Left ventricle myocardium superior (tissue), 1 donor: ENCODE data around the gene KCNQ1. TPM values are rescaled to one million over a fixed set of nuclear protein-coding genes. Genes with fewer than 3 reads are reported as not detected.

ENCODE experiments used
- ATAC-seq: fragments of 200-7000 bp; cut with Tn5 transposase; one replicate; pipeline ENCODE4 v1.9.1; 2020; ENCODE audit warnings: mild to moderate bottlenecking, moderate library complexity
- DNase-seq: peaks from one replicate; pipeline ENCODE4 v3.0.0-alpha.2; 2020
- intact Hi-C: fragments of 100-400 bp; cut with micrococcal nuclease; formaldehyde crosslinking; loops from one replicate; pipeline ENCODE4 v1.11.0; 2022
- total RNA-seq: library from RNA; stranded (reverse); fragmentation: NEBNext Ultra II Directional; extraction: Animal tissue kit (Norgen Biotek cat#: 25700); gene quantifications from one replicate; pipeline ENCODE4 v1.2.1, GENCODE V29; 2021
- donor health status: DM: no; HTN: yes; CAD: no; lungs with severe emphysema.

The KCNQ1 gene
- total RNA-seq, 1 donor from 2014 or later: 49.7 TPM

DNA sequence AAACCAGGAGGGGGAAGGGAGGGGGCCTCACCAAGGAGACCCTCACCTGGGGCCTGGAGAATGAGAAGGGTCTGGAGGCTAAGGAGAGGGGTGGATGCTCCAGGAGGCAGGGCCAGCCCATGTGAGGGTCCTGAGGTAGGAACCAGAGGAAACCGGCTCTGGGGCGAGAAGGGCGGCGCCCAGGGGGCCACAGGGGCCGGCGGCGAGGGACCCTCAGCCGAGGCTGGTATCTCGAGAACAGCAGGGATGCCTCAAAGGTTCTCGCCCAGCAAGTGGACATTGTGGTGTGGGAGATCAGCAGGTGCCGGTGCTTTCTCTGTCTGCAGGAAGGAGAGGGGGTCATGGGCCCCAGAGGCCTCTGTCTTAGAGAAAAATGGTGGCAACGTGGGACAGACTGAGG lies 392.8 kb downstream of the KCNQ1 start:
- no peak for DNase-seq
- intact Hi-C loops: no loop called here
- ATAC-seq: no peak

DNA sequence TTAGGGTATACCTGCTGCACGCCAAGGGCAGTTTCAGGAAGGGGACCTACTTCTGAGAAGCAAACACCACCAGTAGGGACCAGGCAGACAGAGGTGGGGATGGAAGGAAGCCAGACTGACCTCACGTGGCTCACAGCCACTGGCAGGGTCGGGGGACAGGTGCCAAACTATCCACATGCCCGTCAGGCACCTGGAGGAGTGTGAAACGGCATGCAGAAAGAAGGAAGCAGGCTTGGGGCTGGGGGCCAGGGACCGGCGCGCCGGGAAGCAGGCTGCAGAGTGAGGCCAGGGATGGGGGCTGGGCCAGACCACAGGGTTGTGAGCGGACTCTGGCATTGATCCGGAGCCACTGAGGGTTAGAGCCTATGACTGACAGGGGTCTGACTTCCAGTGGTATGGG lies 393.3 kb downstream of the KCNQ1 start:
- ATAC-seq (no peak), DNase-seq (no peak)
- intact Hi-C loops: no loop called here

DNA sequence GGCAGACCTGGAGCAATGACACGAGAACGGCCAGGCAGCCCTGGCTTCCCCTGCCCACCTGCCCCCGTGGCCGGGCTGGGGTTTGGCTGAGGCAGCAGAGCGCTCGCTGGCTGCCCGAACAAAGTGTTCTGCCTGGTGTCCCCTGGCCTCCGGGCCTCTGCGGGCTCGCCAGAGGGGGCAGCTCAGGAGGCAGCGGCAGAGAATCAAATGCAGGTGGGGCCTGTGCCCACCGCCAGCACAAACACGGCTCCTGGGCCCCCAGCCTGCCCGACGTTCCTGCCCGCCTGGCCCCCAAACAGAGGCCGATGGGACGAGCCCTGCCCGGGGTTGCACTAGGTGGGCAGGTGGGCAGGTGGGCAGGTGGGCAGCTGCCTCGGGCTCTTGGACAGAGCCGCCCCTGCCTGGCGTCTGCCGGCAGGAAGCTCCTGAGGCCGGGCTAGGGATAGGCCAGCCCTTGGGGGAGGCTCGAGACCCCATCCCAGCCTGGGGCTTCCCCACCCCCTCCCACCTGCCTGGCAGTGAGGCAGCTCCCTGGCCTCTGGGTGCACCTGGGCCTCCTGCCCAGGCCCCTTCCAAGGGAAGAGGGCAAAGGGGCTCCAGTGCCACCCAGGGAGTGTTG lies 394.0 kb downstream of the KCNQ1 start:
- intact Hi-C loops: no loop called here
- ATAC-seq: no peak
- DNase-seq: no peak

DNA sequence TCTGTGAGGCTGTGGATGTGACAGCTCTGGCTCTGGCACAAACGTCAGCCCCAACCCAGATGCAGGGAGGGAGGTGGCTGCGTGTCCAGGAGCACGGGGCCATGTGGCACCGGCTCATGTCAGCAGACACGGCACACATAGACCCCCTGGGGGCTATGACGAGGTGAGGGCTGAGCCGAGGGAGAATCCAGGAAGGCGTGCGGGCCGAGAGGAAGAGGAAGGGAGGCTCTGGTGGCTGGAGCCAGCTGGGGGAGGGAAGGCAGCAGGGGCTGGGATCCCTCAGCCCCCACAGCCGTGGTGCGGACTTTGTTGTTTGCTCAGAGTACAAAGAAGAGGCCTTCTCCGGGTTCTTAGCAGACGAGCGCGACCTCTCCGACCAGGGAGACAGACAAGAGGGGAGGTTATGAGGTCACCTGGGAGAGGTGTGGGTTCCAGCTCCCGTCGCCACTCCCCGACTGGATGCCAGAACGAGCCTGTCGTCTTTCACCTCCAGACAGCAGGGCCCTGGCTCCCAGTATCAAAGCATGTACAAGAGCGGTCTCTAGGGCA lies 394.7 kb downstream of the KCNQ1 start:
- peak; percentile 25 for ATAC-seq
- intact Hi-C loops: no loop called here

DNA sequence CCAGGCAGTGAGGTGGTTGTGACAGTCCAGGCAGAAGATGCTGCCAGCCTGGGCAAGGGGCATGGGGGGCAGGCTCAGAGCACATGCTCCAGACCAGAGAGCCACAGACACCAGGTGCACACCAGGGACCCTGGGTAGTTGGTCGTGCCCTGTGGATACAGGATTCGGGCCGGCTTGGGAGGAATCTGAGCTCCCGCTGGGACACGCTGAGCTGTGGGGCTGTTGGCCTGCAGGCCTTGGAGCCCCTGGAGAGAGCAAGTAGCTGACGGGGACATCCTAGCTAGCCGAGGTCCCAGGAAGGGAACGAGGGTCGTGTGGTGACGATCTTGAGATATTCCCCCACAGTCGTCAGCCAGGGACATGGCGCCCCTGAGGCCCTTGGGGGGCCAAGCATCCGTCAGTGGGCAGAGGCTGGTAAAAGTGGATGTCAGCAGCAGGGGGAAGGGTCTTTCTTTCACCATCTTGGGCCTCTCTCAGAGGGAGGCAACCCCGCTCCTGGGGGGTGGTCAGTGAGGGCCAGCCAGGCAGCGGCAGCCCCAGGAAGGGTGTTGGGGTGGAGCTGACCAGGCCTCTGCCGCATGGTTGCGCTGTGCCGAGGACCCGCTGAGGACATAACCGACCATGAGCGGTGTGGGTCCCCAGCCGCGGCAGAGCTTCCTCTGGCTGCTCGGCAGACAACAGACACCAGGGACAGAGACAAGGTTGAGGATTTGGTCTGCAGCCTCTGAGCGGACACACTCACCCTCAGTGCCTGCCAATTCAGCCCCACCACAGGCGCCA lies 396.8 kb downstream of the KCNQ1 start:
- intact Hi-C loops: no loop called here

More for the DNA sequence above, 394.7 kb downstream of the KCNQ1 start:
- DNase-seq: no peak

DNA sequence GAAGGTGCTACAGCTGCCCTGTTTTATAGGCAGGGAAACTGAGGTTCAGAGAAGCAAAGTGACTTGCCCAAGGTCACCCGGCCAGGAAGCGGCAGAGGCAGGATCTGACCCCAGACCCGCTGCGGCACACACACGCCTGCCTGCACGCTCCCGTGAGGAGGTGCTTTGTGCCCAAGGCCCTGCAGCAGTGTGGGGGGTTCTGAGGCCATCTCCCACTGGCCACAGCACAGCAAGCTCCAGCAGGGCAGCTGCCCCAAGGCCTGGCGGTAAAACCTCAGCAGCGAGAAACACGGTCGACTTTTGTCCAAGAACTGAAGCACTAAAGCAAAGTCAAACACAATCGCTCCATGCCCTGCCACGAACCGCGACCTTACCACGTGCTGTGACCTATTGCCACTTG lies 398.1 kb downstream of the KCNQ1 start:
- DNase-seq: no peak
- intact Hi-C loops: no loop called here
- ATAC-seq: no peak

More for the DNA sequence above, 396.8 kb downstream of the KCNQ1 start:
- no peak for DNase-seq
- ATAC-seq: no peak

DNA sequence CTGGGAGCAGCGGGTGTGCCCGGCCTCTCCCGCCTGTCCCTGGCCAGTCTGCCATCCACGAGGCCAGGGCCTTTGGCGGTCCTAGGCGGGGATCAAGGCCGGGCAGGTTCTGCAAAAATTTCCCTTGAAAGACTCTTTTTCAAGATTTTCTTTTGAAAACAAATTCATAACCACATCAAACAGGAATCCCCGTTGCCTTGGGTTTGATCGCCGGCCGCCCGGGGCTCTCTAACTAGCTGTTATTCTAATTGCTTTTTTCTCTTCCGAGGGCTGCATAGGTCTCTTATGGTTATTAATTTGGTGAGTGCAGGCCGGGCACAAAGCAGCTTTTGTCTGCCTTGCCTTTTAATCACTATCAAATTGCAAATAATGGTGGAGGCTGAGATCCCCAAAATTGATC lies 398.7 kb downstream of the KCNQ1 start:
- DNase-seq (no peak), ATAC-seq (no peak)
- intact Hi-C loops: no loop called here

DNA sequence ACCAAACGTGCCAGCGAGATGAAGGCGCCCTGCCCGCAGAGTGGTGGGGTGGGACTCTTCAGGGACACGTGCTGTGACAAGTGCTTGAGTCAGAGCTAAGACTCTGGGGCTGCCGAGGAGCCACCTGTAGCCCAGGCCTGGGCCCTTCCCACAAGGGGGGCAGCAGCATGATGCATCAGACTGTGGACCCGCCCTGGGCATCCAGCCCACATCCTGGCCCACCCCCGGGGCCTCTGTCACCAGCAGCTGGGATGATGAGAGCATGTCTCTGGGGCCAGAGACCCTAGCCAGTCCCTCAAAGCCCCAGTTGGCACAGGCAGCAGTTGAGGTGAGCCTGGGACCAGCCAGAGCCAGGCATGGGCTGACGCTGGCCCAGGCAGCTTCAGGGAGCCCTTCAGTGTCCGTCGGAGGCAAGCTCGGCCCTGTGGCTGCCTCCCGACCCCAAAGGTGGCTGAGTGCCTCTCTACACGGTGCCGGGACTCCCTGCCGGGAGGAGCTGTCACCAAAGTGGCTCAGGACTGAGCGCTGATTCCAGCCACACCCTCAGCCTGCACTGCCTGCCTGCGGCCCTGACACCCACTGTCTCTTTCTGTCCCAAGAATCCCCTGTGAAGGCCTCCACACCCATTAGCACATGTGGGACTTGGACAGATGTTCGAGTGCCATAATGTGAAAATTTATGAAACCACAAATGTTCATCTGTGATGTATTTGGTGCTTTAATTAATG lies 399.5 kb downstream of the KCNQ1 start:
- no peak for ATAC-seq
- DNase-seq: no peak

DNA sequence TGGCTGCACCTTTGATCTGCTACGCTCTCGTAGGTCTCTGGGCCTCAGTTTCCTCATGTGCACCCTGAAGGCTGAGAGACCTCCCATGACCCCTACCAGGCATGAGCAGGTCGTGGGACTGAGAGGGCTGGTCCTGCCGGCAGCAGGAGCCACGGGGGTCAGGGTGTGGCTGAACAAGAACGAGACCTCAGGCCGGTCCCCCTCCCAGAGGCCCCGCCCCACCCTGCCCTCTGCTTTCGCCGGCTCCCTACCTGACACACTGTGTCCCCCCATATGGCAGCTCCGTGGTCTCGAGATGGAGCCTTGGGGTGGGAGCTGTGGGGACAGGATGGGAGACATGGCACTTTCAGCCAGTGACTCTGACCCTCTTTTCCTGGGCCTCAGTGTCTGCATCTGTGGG lies 400.2 kb downstream of the KCNQ1 start:
- no peak for DNase-seq
- intact Hi-C loops: no loop called here

More for the DNA sequence above, 399.5 kb downstream of the KCNQ1 start:
- intact Hi-C loops: no loop called here

DNA sequence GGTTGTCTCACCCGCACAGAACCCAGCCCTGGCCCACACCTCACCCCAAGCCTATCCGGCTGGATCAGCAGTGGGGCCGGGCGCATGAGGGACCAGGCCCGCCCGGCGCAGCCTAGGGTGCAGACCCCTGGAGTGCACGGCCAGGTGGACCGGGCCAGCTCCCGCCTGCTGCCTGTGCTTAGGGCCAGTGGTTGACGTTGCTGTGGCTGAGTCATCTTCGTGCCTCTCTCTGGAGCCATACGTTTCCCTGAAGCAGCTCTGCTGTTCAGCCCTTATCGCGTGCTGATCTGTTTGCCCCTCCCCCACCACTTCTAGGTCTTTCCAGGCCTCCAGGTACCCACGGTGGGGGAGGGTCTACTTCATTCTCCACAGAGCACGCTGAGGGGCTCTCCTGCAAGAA lies 401.2 kb downstream of the KCNQ1 start:
- no peak for ATAC-seq
- intact Hi-C loops: no loop called here
- no peak for DNase-seq

More for the DNA sequence above, 400.2 kb downstream of the KCNQ1 start:
- ATAC-seq: no peak

DNA sequence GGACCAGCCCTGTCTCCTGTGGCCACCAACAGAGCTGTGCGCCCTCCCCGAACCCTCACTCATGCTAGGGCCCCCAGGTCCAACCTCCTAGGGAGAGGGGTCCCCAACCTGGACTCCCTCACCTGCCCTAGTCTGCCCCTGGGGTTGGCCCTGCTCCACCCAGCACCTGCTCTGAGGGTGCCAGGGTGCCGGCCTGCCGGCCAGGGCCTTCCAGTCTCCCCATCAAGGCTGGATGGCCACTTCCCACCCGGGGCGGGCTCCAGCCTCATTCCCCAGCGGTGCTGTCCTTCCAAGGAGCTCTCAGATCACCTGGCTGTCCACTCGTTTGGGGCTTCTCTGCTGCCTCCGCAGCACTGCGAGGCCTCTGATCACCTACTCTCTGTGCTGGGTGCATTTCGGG lies 401.7 kb downstream of the KCNQ1 start:
- intact Hi-C loops: no loop called here
- ATAC-seq: no peak
- DNase-seq: no peak

DNA sequence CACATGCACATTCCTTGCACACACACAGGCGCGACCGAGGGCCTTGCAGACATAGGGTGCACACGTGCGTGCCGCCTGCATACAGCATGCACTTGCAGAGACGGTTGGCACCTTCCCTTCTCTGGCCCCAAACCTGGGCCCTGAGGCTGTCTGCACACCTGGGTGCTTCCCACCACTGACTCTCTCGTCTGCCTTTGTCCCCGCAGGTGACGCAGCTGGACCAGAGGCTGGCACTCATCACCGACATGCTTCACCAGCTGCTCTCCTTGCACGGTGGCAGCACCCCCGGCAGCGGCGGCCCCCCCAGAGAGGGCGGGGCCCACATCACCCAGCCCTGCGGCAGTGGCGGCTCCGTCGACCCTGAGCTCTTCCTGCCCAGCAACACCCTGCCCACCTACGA lies 402.8 kb downstream of the KCNQ1 start:
- ATAC-seq (no peak), DNase-seq (no peak)
- intact Hi-C loops: no loop called here

DNA sequence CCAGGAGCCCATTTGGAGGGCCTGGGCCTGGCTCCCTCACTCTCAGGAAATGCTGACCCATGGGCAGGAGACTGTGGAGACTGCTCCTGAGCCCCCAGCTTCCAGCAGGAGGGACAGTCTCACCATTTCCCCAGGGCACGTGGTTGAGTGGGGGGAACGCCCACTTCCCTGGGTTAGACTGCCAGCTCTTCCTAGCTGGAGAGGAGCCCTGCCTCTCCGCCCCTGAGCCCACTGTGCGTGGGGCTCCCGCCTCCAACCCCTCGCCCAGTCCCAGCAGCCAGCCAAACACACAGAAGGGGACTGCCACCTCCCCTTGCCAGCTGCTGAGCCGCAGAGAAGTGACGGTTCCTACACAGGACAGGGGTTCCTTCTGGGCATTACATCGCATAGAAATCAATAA lies 403.7 kb downstream of the KCNQ1 start:
- DNase-seq (no peak), ATAC-seq (no peak)
- intact Hi-C loops: no loop called here

DNA sequence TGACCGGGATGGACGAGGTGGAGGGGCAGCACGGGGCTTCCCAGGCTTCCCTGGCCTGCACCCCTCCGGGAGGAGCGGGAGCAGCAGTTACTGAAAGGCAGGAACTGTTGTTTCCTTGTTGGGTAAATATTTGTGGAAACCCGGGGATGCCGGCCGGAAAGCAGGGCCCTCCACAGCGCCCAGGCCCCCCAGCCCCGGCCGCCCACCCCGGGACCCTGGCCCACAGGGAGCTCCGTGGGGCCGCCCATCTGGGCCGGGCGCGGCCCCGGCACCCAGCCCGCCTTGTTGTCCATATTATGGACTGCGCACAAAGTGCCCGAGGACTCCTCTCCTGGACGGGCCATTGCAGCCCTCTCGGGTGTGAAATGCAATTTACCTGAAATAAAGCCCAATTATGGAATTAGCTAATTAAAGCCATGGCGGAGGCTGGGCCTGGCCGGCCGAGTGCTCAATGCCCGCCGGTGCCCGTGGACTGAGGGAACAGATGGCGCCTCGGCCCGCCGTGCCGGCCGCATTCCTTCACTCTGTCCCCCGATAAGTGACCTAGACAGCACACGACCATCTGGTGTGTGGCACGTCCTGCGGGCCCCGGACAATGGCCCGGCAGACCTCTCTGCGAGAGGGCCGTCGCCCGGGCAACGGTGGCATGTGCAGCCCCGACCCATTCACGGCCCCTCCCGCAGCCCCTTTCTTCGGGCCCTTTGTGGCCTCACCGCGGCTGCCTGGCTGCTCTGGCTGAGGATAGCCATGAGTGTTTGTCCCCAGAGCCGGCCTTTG lies 405.4 kb downstream of the KCNQ1 start:
- no peak for ATAC-seq

DNA sequence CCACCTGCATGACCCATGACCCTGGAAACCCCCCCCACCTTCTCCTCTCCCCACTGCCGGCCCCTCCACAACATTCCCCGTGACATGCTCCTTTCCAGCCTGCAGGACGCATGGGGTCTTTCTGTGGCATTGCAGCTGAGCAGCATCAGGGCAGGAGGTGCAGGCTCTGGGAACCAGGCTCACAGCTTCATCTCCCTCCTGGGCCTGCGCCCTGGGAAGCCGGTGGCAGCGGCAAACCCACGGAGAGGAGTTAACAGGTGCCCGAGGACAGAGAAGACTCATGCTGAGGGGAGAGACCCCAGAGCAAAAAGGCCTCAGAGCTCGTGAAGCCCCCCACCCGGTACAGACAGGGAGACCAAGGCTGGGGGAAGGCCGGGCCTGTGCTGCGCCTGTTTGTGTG lies 408.6 kb downstream of the KCNQ1 start:
- intact Hi-C loops: no loop called here
- DNase-seq (no peak), ATAC-seq (no peak)

More for the DNA sequence above, 405.4 kb downstream of the KCNQ1 start:
- intact Hi-C loops: no loop called here
- no peak for DNase-seq

DNA sequence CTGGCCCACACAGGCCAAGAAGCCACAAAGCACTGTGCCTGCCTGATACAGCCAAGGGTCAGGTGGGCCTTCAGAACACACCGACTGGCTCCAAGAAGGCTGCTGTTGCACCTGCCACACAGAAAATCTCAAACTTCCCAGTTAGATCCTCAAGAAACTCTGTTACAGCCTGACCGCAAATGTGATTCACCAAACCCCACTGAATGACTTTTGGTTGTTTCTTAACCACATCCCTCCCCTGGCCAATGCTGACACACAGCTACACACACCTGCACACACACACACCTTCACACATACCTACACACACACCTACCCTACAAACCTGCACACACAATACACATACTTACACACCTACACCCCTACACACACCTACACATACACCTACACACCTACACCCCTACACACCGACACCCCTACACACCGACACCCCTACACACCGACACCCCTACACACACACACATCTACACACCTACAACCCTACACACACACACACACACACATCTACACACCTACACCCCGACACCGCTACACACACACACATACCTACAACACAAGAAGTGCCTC lies 409.3 kb downstream of the KCNQ1 start:
- ATAC-seq: no peak
- DNase-seq: no peak
- intact Hi-C loops: no loop called here

DNA sequence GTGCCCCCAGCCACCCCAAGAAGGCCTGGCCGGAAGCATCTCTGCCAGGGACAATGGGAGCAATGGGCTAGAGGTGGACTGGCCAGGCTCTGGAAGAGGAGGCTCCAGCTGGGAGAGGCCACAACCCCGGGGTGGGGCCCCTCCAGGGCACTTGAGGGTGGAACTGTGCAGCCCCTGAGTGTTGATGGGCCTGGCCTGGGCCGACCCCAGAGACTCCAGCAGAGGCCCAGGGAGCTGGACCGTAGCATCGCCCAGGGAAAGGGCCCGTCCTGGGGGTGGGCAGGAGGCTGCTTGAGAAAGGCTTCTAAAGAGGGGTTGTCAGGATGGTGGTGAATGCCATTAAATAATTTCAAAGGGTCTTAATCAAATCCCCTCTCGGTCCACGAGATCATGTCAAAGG lies 410.4 kb downstream of the KCNQ1 start:
- DNase-seq: no peak

DNA sequence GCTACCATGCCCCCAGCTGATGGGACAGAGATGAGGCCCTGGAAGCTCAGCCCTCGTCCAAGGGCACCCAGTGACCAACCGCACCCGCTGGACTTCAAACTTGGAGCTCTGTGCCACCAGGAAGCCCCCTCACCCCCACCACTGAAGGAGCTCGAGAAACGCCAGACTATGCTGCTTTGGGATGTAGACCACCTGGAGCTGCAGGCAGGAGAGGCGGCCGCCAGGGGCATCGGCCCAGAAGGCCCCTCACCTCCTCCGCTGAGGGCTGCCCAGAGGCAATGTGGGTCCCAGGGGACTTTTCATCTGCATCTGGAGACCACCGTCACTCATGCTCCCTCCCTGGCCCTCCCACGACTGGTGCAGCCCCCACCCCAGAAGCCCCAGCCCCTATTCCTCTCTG lies 412.5 kb downstream of the KCNQ1 start:
- no peak for ATAC-seq
- DNase-seq: no peak
- intact Hi-C loops: no loop called here

More for the DNA sequence above, 410.4 kb downstream of the KCNQ1 start:
- ATAC-seq: no peak
- intact Hi-C loops: no loop called here

DNA sequence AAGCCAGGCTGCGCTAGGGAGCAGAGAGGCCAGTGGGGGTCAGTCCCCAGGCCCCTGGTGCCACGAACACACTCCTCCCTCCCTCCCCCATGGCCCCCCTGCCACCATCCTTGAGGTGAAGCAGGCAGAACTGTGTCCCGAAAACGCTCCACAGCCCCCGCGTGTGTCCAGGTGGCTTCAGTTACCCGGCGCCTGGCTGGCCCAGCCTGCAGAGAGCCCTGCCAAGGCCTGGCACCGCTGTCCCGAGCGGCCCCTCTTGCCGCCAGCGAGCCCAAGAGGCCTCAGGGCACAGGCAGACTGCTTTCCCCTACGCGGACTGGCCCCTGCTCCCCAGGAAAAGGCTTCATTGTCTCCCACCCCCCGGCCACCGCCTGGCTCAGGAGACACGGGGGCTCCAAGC lies 413.1 kb downstream of the KCNQ1 start:
- ATAC-seq: no peak
- intact Hi-C loops: no loop called here
- no peak for DNase-seq
